HEK293 (cell line): Measurements from ENCODE around the gene NLRP8.

Experiments
- CTCF ChIA-PET: fragments of 350-600 bp; formaldehyde crosslinking; extraction: SDS; loops from one replicate; lab custom pipeline; 2021; ENCODE audit warnings: antibody characterized with exemption; lab: Yijun Ruan, JAX
- POLR2A ChIA-PET: fragments of 300-600 bp; formaldehyde crosslinking; extraction: SDS; loops from one replicate; lab custom pipeline; 2020; ENCODE audit warnings: antibody characterized with exemption, inconsistent platforms; lab: Yijun Ruan, JAX
- H3K27ac ChIP-seq: fragments of 200-500 bp; sonication (Bioruptor generic); 2 replicates; pipeline ENCODE4 v1.5.1; 2014; ENCODE audit warnings: low read depth, low read length, control low read depth, inconsistent platforms; ENCODE audit errors: extremely low read depth
- H3K36me3 ChIP-seq, 2 experiments: fragments of 200-500 bp in 1 of 2; sonication (Bioruptor generic) in 1 of 2; 1 replicate in 1 of 2; 2 replicates in 1 of 2; pipeline ENCODE4 v1.5.1; 2014 to 2017; ENCODE audit warnings: inconsistent platforms in 2 of 2, low read length in 2 of 2; ENCODE audit not compliant: control insufficient read depth in 2 of 2, insufficient read depth in 1 of 2
- H3K4me1 ChIP-seq: fragments of 200-500 bp; sonication (Bioruptor generic); 2 replicates; pipeline ENCODE4 v1.5.1; 2014; ENCODE audit warnings: mild to moderate bottlenecking, low read length, inconsistent platforms; ENCODE audit not compliant: control insufficient read depth, insufficient read depth
- H3K4me3 ChIP-seq: 2 replicates; pipeline ENCODE4 v1.5.1; 2011; ENCODE audit warnings: low read depth, mild to moderate bottlenecking, control low read depth, low read length, moderate library complexity
- H3K9me3 ChIP-seq: fragments of 200-500 bp; sonication (Bioruptor generic); 2 replicates; pipeline ENCODE4 v1.5.1; 2014; ENCODE audit warnings: low read depth, low read length, inconsistent platforms; ENCODE audit not compliant: control insufficient read depth, insufficient read depth
- AEBP2 ChIP-seq: fragments of 450-650 bp; formaldehyde crosslinking; IDR thresholded peaks from 2 replicates; pipeline ENCODE4 v1.5.1; 2016; ENCODE audit warnings: missing biosample characterization, missing genetic modification characterization, borderline replicate concordance
- MYNN ChIP-seq: fragments of 450-650 bp; formaldehyde crosslinking; IDR thresholded peaks from 2 replicates; pipeline ENCODE4 v1.5.1; 2016; ENCODE audit warnings: missing biosample characterization, missing genetic modification characterization, borderline replicate concordance
- SP2 ChIP-seq: fragments of 450-650 bp; formaldehyde crosslinking; IDR thresholded peaks from 2 replicates; pipeline ENCODE4 v1.5.1; 2016; ENCODE audit warnings: missing biosample characterization, missing genetic modification characterization
- TRIM28 ChIP-seq: IDR thresholded peaks from 2 replicates; pipeline ENCODE4 v1.6.1; 2011; ENCODE audit warnings: low read length, control low read depth, borderline replicate concordance
- ZNF138 ChIP-seq: fragments of 450-650 bp; formaldehyde crosslinking; IDR thresholded peaks from 2 replicates; pipeline ENCODE4 v1.5.1; 2016; ENCODE audit warnings: missing biosample characterization, missing genetic modification characterization, borderline replicate concordance
- ZNF184 ChIP-seq: fragments of 450-650 bp; IDR thresholded peaks from 2 replicates; pipeline ENCODE4 v1.5.1; 2018; ENCODE audit warnings: missing biosample characterization, mild to moderate bottlenecking, missing genetic modification characterization
- ZNF211 ChIP-seq: fragments of 450-650 bp; formaldehyde crosslinking; IDR thresholded peaks from 2 replicates; pipeline ENCODE4 v1.5.1; 2016; ENCODE audit warnings: low read depth, missing biosample characterization, missing genetic modification characterization
- ZNF26 ChIP-seq: fragments of 450-650 bp; formaldehyde crosslinking; IDR thresholded peaks from 2 replicates; pipeline ENCODE4 v1.5.1; 2016; ENCODE audit warnings: missing biosample characterization, missing genetic modification characterization
- ZNF311 ChIP-seq: fragments of 450-650 bp; formaldehyde crosslinking; IDR thresholded peaks from 2 replicates; pipeline ENCODE4 v1.5.1; 2017; ENCODE audit warnings: missing biosample characterization, missing genetic modification characterization, borderline replicate concordance
- ZNF324 ChIP-seq: fragments of 450-650 bp; formaldehyde crosslinking; IDR thresholded peaks from 2 replicates; pipeline ENCODE4 v1.5.1; 2016; ENCODE audit warnings: missing biosample characterization, missing genetic modification characterization
- ZNF449 ChIP-seq: fragments of 450-650 bp; formaldehyde crosslinking; IDR thresholded peaks from 2 replicates; pipeline ENCODE4 v1.5.1; 2017; ENCODE audit warnings: missing biosample characterization, mild to moderate bottlenecking, missing genetic modification characterization, moderate library complexity
- ZNF48 ChIP-seq: fragments of 450-650 bp; formaldehyde crosslinking; IDR thresholded peaks from 2 replicates; pipeline ENCODE4 v1.5.1; 2016; ENCODE audit warnings: missing biosample characterization, missing genetic modification characterization
- ZNF488 ChIP-seq: fragments of 450-650 bp; formaldehyde crosslinking; IDR thresholded peaks from 2 replicates; pipeline ENCODE4 v1.5.1; 2016; ENCODE audit warnings: missing biosample characterization, missing genetic modification characterization
- ZNF518A ChIP-seq: fragments of 450-650 bp; formaldehyde crosslinking; conservative IDR thresholded peaks from 2 replicates; pipeline ENCODE4 v1.5.1; 2016; ENCODE audit warnings: low read depth, missing biosample characterization, missing genetic modification characterization
- ZNF596 ChIP-seq: fragments of 450-650 bp; IDR thresholded peaks from 2 replicates; pipeline ENCODE4 v1.5.0; 2018; ENCODE audit warnings: missing biosample characterization, mild to moderate bottlenecking, missing genetic modification characterization, moderate library complexity
- TF ChIP-seq, protein P1 (sequence below): fragments of 450-650 bp; formaldehyde crosslinking; IDR thresholded peaks from 2 replicates; pipeline ENCODE4 v1.5.1; 2016; ENCODE audit warnings: missing biosample characterization, missing genetic modification characterization
- TF ChIP-seq, protein P2 (sequence below): fragments of 450-650 bp; formaldehyde crosslinking; IDR thresholded peaks from 2 replicates; pipeline ENCODE4 v1.5.1; 2016; ENCODE audit warnings: missing biosample characterization, missing genetic modification characterization
- TF ChIP-seq, protein P3 (sequence below): fragments of 450-650 bp; formaldehyde crosslinking; IDR thresholded peaks from 2 replicates; pipeline ENCODE4 v1.5.1; 2017; ENCODE audit warnings: missing biosample characterization, missing genetic modification characterization
- TF ChIP-seq, protein P4 (sequence below): fragments of 450-650 bp; formaldehyde crosslinking; IDR thresholded peaks from 2 replicates; pipeline ENCODE4 v1.5.1; 2016; ENCODE audit warnings: missing biosample characterization, missing genetic modification characterization

NLRP8 gene

DNA sequence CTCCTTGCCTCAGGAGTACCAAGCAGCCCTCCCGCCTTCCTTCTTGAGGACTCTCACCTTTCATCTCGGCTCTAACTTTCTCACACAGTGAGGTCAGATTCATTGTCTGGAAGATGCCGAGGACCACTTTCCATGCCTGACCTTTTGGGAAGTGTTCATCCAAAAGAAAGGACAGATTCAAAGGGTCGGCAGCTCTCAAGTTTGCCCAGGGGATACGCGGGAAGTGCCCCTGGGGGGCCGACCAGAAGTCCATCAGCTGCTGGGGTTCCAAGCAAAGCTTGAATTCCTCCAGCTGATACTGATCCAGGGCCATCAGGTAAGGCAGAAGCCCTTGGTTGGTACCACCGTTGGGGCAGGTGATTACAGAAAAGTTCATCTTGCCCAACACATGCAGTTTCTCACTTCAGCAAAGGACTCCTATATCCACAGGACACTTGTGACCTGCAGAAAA lies 15.7 kb upstream of the NLRP8 start, which contains the start of gene NLRP13 (continued):
- TF ChIP-seq AEBP2 (tag by site-specific recombination) = no peak
- TF ChIP-seq, protein P1, sequence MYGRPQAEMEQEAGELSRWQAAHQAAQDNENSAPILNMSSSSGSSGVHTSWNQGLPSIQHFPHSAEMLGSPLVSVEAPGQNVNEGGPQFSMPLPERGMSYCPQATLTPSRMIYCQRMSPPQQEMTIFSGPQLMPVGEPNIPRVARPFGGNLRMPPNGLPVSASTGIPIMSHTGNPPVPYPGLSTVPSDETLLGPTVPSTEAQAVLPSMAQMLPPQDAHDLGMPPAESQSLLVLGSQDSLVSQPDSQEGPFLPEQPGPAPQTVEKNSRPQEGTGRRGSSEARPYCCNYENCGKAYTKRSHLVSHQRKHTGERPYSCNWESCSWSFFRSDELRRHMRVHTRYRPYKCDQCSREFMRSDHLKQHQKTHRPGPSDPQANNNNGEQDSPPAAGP = no peak
- TF ChIP-seq ZNF48 (tag by site-specific recombination) = no peak

- CTCF ChIA-PET = no interaction called here
- Histone ChIP-seq H3K36me3 (no peaks in the 10 kb centered on the region), H3K4me1 (no peaks in the 10 kb centered on the region), H3K27ac (no peak overlapping the region), H3K4me3 (no peak overlapping the region), H3K9me3 (no peaks in the 10 kb centered on the region)
- POLR2A ChIA-PET = no interaction called here
- TF ChIP-seq SP2 (no peak), ZNF211 (tag by site-specific recombination) (no peak), TRIM28 (no peak), ZNF138 (tag by site-specific recombination) (no peak), ZNF184 (tag by site-specific recombination) (no peak), MYNN (tag by site-specific recombination) (no peak), ZNF596 (tag by site-specific recombination) (no peak), ZNF311 (no peak), ZNF26 (tag by site-specific recombination) (no peak), ZNF488 (tag by site-specific recombination) (no peak), ZNF324 (tag by site-specific recombination) (no peak), ZNF518A (tag by site-specific recombination) (no peak), ZNF449 (tag by site-specific recombination) (no peak)
- TF ChIP-seq, protein P2, sequence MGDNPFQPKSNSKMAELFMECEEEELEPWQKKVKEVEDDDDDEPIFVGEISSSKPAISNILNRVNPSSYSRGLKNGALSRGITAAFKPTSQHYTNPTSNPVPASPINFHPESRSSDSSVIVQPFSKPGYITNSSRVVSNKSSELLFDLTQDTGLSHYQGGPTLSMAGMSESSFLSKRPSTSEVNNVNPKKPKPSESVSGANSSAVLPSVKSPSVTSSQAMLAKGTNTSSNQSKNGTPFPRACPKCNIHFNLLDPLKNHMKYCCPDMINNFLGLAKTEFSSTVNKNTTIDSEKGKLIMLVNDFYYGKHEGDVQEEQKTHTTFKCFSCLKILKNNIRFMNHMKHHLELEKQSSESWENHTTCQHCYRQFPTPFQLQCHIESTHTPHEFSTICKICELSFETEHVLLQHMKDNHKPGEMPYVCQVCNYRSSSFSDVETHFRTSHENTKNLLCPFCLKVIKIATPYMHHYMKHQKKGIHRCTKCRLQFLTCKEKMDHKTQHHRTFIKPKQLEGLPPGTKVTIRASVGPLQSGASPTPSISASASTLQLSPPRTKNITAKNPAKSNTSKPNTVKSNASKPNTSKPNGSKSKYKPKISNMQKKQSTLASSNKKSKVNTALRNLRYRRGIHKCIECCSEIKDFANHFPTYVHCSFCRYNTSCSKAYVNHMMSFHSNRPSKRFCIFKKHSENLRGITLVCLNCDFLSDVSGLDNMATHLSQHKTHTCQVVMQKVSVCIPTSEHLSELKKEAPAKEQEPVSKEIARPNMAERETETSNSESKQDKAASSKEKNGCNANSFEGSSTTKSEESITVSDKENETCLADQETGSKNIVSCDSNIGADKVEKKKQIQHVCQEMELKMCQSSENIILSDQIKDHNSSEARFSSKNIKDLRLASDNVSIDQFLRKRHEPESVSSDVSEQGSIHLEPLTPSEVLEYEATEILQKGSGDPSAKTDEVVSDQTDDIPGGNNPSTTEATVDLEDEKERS (tag by site-specific recombination) = no peak
- TF ChIP-seq, protein P3, sequence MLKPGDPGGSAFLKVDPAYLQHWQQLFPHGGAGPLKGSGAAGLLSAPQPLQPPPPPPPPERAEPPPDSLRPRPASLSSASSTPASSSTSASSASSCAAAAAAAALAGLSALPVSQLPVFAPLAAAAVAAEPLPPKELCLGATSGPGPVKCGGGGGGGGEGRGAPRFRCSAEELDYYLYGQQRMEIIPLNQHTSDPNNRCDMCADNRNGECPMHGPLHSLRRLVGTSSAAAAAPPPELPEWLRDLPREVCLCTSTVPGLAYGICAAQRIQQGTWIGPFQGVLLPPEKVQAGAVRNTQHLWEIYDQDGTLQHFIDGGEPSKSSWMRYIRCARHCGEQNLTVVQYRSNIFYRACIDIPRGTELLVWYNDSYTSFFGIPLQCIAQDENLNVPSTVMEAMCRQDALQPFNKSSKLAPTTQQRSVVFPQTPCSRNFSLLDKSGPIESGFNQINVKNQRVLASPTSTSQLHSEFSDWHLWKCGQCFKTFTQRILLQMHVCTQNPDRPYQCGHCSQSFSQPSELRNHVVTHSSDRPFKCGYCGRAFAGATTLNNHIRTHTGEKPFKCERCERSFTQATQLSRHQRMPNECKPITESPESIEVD (tag by site-specific recombination) = no peak
- TF ChIP-seq, protein P4, sequence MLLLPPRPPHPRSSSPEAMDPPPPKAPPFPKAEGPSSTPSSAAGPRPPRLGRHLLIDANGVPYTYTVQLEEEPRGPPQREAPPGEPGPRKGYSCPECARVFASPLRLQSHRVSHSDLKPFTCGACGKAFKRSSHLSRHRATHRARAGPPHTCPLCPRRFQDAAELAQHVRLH = no peak
Measured at GRCh38 chr19:55935206-55935605, 12.4 kb upstream of the NLRP8 start.
